ENCODE data around the gene NRXN3.

Gene NRXN3

GRCh38 chr14:78327426-78328221 lies 157.5 kb downstream of the NRXN3 start:
- no peak for DNase-seq

DNA sequence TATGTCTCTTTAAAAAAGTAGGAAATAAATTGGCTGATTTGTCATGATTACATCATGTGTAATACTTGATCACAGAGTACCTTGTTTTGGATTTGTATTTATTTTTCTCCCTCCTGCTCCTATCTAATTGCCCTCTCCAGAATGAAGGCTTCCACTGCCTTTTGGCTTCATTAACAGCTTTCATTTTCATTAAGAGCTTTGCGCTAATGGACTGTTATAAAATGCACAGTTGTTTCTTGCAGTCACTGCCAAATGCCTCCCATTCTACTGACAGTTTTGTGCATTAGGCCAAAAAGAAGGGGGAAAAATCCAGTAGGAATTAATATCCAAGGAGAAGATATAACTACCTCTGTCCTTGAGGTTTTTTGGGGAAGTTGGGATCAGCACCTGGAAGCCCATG lies 159.2 kb downstream of the NRXN3 start:
- no peak for DNase-seq

DNA sequence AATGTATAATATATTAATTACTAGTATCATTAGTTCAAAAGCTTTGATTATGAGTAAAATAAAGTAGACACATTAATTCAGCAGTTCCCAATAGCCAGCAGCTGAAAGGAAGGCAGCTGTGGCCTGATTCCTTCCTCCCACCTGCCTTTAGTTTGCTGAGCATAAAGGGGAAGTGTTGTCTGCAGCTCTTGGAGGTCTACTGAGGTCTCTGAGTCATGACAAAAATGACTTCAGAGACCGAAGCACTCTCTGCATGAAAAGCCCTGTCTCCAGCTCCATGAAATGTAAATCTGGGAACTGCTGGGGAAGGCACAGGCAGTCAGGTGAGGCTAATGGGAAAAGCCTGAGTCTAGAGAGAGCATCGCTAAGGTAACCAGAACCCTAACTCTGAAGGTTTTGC lies 165.4 kb downstream of the NRXN3 start:
- no peak for DNase-seq

GRCh38 chr14:78340250-78340649 lies 170.1 kb downstream of the NRXN3 start:
- DNase-seq, result no peak

GRCh38 chr14:78341827-78342389 lies 171.7 kb downstream of the NRXN3 start:
- DNase-seq, result no peak

GRCh38 chr14:78342879-78343278 lies 172.7 kb downstream of the NRXN3 start:
- no peak for DNase-seq

GRCh38 chr14:78344290-78344689 lies 174.1 kb downstream of the NRXN3 start:
- DNase-seq, result no peak

- no peak for DNase-seq
These were observed 175.1 kb downstream of the NRXN3 start for GRCh38 chr14:78345131-78345744.

DNA sequence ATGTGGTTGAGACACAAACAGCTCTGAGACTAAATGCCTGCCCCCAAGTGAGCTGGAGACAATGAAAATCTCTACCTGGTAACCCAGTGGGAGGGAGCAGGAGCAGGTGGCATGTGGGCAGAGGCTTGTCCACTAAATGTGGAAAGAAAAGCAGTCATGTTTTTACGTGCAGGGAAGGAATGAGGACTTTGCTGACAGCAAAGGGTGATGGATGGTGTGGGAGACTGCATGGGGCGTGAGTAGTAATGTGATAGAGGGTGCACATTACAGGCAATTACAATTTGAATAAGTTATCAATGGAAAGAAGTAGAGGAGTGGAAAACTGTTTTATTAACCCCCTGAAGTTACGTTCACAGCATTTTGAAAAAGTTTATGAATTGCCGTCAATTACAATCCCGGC lies 176.6 kb downstream of the NRXN3 start:
- DNase-seq, result no peak

- DNase-seq, result no peak
These were observed 184.9 kb downstream of the NRXN3 start for GRCh38 chr14:78355109-78355508.

- DNase-seq, result no peak
These were observed 186.2 kb downstream of the NRXN3 start for GRCh38 chr14:78356391-78356790.

- DNase-seq, result no peak
These were observed 188.4 kb downstream of the NRXN3 start for GRCh38 chr14:78358591-78358990.

DNA sequence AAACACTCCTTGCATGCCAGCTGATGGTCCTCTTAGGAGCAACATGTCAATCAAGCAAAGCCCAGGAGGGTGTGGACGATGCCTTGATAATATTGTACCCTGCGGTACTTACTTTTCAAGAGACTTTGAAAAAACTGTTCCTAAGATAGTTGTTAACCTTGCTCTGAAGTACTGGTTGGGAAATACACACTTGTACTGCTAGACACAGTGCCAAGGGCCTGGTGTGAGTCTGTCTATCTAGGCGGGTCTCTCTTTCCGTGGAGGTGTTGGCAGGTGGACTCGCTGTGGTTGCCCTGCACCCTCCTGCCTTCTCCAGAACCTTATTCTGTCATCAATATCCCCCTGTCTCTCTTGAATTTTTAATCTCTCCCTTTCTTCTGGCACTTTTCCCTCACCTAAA lies 189.4 kb downstream of the NRXN3 start:
- DNase-seq, result no peak

DNA sequence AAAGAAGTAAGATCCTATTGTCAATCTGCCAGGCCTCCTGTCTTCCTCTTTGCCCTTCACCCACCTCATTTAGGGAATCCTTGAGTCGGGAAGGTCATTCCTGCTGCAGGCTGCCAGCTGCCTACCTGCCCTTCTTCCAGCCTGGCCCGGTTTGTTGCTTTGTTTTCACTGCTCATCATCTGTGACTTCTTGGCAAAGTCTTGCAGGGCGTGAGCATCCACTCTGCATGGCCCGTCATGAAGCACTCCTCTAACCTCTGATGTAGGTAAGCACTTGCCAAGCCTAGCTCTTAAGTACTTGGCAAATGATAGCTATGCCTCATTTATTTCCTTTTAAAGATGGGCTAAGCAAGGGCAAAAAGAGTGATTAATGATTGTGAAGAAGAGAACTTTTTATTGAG lies 192.8 kb downstream of the NRXN3 start:
- DNase-seq, result no peak

- DNase-seq, result no peak
These were observed 197.2 kb downstream of the NRXN3 start for GRCh38 chr14:78367355-78367754.

DNA sequence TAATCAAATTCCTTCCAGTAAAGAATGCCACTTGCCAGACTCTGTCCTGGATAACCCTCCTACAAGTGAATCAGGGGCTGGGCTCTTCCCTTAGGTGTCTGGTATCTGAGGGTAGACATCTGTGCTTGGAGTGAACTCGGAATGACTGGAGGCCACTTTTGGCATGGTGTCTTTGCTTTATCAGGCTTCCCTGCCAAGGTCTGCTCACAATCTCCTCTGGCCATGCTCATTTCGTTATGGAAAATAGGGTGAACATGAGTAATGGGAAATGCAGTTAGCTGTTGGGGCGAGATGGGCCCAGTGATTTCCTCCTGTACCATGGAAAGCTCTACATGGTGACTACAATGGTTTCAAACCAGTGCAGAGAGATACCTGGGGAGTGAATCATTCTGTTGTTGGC lies 212.9 kb downstream of the NRXN3 start:
- DNase-seq, result no peak

GRCh38 chr14:78398216-78398615 lies 228.0 kb downstream of the NRXN3 start:
- DNase-seq, result no peak

GRCh38 chr14:78399316-78399889 lies 229.2 kb downstream of the NRXN3 start:
- DNase-seq, result no peak

DNA sequence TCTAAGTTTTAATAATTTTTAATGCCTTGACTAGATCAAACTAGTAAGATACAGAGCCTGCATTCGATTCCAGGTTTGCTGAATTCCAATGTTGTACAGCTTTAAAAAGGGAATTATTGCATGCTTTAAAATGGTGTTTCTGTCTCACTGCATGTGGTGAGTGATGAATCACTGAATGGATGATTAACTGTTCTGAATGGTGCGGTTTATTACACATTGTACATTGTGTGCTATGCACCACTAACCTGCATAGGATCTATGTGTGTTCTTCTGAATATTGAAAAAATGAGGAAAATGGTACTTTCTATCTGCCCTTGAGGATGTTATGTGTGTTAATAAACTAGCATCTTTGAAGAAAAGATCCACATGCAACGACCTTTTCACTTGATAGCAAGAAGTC lies 231.7 kb downstream of the NRXN3 start:
- DNase-seq, result no peak

DNA sequence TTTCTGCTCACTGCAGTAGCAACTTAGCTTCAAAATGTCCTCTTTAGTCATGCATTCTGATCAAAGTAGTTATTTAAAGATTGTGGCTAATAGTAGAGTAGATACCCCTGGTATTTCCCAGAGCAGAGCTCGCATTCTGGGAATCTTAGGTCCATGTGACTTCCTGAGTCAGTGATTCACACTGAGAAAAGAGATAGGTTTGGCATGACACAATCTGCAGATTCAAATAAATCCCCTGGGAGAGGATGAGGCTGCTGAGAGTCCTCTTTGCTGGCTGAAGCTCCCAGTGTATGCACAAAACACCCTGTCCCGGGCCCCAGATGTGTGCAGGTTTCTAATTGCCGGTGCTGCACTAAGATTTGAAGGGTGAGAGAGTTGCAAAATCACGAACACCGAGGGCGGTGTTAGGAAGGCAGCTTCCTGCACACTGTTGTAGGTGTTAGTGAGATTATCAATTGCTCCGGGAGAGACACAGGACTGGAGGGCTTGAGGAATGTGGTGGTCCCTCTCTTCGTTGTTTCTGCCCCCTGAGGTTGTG lies 233.2 kb downstream of the NRXN3 start:
- no peak for DNase-seq

DNA sequence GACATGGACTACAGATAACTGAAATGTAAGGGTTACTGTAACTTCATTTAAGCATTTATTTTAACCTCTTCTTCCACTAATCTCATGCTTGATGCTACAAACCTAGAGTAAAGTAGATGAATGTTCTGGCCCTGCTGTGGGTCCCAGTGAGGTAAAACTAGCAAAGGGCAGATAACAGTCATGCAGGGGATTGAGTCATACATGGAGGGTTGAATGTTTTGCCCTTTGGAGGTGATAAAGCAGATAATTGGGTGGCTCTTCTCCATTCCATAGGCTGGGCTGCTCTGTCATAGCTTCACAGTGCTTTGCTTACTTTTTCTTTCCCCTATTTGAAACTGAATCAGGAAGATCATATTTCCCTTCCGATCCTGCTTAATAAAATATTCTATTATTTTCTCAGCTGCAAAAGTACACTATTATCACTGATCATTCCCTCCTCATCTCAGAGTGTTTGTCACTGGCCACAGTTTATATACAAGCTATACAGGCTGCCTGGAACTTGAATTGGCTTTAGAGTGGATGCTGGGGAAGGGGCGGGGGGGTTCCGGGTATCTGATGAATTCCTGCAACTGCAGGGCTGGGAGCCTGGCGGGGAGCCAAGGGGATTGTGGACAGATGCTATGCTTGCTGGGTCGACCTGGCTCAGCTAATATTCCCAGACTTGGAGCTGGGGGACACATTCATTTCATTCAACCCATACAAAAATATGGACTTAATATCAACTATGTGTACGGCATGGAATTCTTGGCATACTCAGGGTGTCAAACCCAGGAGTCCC lies 235.1 kb downstream of the NRXN3 start:
- DNase-seq, result no peak

GRCh38 chr14:78412475-78412874 lies 242.3 kb downstream of the NRXN3 start:
- no peak for DNase-seq

DNA sequence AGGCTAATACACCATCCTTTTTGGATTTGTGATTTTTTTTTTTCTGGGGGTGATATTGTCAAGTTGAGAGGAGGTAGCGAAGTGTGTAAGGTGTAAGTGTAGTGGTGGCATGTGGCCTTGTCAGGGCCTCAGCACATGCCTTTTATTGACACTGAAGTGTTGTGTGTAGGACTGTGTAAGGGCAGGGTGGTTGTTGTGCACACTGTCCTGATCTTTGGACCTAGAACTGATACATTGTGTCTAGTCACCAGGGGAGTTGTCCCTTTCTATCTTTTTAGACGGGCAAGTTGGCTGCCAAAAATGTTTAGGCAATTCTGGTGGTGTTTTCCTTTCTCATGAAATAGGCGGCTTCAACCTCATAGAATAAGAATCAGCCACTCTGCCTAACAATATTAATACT lies 244.0 kb downstream of the NRXN3 start:
- DNase-seq, result no peak

Data from activated gamma-delta T cell treated with Interleukin-2 at 50 U/mL for 16 hours (primary cell).